ENCODE data around the gene DHFR.
"Not testable (repeated sequence)": the region's sequence is repeated elsewhere in the genome, so short reads cannot be mapped to it uniquely, and the experiment has no call there.

DHFR gene

GRCh38 chr5:80654391-80655230 lies at the start of gene DHFR, which contains the start of gene MSH3:
TSS of gene DHFR (minus strand) at chr5:80654983. CDS start at chr5:80654489, 494 bp downstream.
TSS of gene MSH3 (plus strand) at chr5:80654652. CDS start at chr5:80654728, 76 bp downstream.
- peak; percentile 81 to 90 (median 82) for DNase-seq (ENCODE audit: low read depth in 2 of 3, low spot score in 1 of 3)

- no peak for DNase-seq (ENCODE audit: low read depth in 2 of 3, low spot score in 1 of 3)
Observed at GRCh38 chr5:80704221-80704620, 49.4 kb upstream of the DHFR start.

GRCh38 chr5:80703747-80704146 lies 49.0 kb upstream of the DHFR start:
- no peak for DNase-seq (ENCODE audit: low read depth in 2 of 3, low spot score in 1 of 3)

DNA sequence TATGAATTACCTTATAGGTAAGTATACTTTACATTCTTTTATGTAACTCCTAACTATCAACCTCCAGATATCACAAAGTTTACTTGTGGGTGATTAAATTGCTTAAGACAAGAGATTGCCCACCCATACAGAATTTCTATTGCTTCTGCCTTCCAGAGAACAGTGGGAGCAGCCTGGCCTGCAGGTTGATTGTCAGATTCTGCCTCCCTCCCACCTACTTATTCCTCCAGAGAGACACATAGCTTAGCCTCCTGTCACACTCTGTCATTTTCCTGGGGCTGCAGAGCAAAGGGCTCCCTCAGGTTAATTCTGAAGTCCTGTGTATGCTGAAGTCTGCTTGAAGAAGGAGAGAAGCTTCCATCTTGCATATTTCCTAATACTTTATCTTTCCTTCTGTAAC lies 48.5 kb upstream of the DHFR start:
- no peak for DNase-seq (ENCODE audit: low read depth in 2 of 3, low spot score in 1 of 3)

GRCh38 chr5:80701597-80701996 lies 46.8 kb upstream of the DHFR start:
- no peak for DNase-seq (ENCODE audit: low read depth in 2 of 3, low spot score in 1 of 3)

- no peak for DNase-seq (ENCODE audit: low read depth in 2 of 3, low spot score in 1 of 3)
Observed at GRCh38 chr5:80698369-80698768, 43.6 kb upstream of the DHFR start.

- no peak for DNase-seq (ENCODE audit: low read depth in 2 of 3, low spot score in 1 of 3)
Observed at GRCh38 chr5:80697100-80697499, 42.3 kb upstream of the DHFR start.

DNA sequence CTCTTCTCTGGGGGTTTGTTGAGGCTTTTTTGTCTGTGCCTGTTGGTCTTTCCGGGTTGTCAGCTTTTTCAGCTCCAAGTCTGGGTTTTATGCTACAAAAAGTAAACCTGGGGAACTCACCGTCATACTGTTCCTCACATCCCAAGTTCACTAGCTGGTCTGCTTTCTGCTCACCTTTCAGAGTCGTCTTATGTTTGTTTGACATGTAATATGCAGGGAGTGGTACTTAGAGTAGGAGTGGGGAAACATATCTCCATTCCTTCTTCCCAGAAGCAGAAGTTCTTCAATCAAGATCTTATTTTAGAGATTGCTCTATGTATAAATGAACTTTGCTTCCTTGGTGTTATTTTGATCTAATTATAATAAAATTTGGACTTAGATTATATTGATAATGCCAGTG lies 41.7 kb upstream of the DHFR start:
- DNase-seq (ENCODE audit: low read depth in 2 of 3, low spot score in 1 of 3): no peak

DNA sequence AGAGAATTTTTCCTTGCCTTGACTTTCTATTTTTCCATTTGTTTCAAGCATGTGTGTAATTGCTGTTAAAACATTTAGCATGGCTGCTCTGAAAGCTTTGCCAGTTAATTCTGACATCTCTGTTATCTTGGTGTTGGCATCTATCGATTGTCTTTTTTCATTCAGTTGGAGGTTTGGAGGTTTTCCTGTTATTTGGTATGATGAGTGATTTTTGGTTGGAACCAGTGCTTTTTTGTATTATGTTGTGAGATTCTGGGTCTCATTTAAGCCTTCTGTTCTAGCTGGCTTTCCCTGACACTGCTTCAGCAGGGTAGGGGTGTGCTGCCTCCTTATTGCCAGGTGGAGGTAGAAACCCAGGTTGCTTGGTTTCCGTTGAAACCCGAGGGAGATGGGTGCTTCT lies 40.9 kb upstream of the DHFR start:
- DNase-seq (ENCODE audit: low read depth in 2 of 3, low spot score in 1 of 3): no peak

DNA sequence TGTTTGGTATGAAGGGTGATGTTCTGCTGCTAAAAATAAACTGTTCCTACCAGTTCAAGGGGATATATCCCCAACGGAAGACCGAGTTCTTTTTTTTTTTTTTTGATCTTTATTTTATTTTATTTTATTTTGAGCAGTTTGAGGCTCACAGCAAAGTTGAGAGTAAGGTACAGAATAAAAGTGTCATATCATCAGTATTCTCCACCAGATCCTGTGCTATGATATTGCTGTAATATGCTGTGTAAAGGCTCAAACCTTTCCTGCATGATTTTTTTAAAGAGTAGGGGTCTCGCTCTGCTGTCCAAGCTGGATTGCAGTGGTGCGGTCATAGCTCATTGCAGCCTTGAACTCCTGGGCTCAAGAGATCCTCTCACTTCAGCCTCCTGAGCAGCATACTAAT lies 34.8 kb upstream of the DHFR start:
- DNase-seq (ENCODE audit: low read depth in 2 of 3, low spot score in 1 of 3): no peak

GRCh38 chr5:80688648-80689420 lies 34.1 kb upstream of the DHFR start:
- no peak for DNase-seq (ENCODE audit: low read depth in 2 of 3, low spot score in 1 of 3)

GRCh38 chr5:80686757-80687156 lies 32.0 kb upstream of the DHFR start:
- no peak for DNase-seq (ENCODE audit: low read depth in 2 of 3, low spot score in 1 of 3)

GRCh38 chr5:80676706-80677105 lies 21.9 kb upstream of the DHFR start:
- DNase-seq (ENCODE audit: low read depth in 2 of 3, low spot score in 1 of 3): no peak

DNA sequence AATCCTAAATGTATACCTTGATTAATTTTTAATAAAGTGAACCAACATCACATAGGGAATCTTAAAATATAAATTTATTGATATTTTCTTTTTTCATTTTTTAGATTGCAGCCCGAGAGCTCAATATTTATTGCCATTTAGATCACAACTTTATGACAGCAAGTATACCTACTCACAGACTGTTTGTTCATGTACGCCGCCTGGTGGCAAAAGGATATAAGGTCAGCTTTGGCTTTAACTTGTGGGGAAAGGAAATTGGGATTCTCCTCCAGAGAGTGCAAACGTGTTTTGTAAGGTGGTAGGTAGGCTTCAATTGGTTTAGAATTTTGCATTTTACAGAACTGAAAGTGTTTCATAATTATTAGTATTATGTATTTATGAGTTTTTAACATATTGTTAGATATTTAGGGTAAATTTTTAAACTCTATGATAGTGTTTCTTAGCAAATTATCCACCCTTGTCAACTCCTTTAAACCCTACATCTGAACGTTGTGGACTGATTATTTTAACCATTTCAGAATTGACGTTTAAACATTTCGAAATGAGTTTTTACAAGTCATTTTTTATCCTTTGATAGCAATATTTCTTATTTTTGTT lies 17.5 kb upstream of the DHFR start:
- peak; percentile 40 to 70 (median 61) for DNase-seq (ENCODE audit: low read depth in 2 of 3, low spot score in 1 of 3)

DNA sequence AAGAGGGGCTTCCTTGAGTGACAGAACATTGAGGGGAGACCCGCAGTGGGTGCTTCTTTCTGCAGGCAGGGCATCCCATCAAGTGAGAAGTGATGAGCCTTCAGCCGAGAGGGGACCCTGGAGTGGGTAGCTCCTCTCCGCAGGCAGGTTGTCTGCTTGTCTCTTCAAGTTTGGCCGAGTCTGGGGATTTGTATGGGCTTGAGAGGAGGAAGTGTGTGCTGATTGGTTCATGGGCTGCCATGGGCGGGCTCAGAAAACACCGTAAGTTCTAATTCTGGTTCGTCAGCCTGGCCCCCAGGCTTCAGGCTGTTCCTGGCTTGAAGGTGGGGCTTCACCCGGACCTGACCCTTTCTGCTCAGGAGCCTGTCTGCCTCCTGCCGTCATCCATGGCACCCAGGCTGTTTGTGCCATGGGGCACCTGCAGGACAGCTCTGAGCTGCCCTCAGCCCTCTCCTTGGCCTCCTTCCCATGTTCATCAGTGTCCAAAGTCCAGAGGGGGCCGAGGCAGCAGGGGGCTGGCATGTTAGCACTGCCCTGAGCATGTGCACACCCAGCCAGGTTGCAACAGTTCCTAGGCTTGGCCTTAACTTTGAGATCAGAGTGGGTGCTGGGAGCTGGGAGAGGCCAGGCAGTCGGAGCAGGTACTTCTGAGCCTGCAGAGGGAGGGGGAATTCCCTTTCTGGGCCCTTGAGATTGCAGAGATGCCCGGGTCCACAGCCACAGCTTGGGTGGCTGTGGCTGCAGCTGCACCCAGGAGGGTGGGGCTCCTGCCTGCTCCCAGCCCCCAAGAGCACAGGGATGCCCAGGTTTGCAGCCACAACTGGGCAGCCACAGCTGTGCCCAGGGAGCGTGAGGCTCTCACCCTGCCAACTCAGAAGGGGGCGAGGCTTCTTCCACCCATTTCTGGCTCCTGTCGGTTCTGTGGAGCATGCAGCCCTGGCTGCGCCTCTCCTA lies 13.5 kb upstream of the DHFR start:
- DNase-seq (ENCODE audit: low read depth in 2 of 3, low spot score in 1 of 3): no peak

- DNase-seq (ENCODE audit: low read depth in 2 of 3, low spot score in 1 of 3): no peak
Observed at GRCh38 chr5:80667384-80667783, 12.6 kb upstream of the DHFR start.

- no peak for DNase-seq (ENCODE audit: low read depth in 2 of 3, low spot score in 1 of 3)
Observed at GRCh38 chr5:80665057-80665456, 10.3 kb upstream of the DHFR start.

DNA sequence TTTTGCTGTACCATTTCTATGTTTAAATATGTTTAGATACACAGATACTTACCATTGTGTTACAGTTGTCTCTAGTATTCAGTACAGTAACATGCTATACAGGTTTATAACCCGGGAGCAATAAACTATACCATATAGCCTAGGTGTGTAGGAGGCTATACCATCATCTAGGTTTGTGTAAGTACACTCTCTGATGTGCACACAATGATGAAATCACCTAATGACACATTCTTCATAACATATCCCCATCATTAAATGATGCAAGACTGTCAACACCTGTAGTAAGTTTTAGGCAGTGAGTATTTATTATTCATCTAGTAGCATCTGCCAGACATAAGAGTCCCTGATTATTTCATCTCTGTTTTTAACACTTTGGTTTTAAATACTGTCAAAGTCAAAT lies 7.3 kb upstream of the DHFR start:
- DNase-seq (ENCODE audit: low read depth in 2 of 3, low spot score in 1 of 3): no peak

- not testable (repeated sequence) for DNase-seq (ENCODE audit: low read depth in 2 of 3, low spot score in 1 of 3)
Observed at GRCh38 chr5:80660661-80661060, 5.9 kb upstream of the DHFR start.

GRCh38 chr5:80659106-80659505 lies 4.3 kb upstream of the DHFR start:
- DNase-seq (ENCODE audit: low read depth in 2 of 3, low spot score in 1 of 3): no peak

DNA sequence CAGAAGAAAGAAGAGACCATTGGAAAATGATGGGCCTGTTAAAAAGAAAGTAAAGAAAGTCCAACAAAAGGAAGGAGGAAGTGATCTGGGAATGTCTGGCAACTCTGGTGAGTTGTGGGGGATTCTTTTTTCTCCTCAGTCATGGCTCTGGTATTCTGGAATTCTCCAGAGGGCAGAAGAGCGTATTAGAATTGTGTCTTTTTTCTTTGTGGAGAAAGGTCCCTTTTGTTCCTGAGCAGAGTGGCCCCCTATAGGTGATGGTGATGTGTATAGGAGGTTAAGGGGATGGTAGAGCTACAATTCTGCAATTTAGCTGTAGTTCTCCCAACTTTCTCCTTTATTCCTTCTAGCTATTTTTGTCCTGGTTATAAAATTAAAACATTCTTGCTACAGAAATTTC lies 1.6 kb upstream of the DHFR start:
- DNase-seq (ENCODE audit: low read depth in 2 of 3, low spot score in 1 of 3): no peak
